HG02759 (cell line): ENCODE results near the gene MRPS22.
"Not testable (repeated sequence)": the region's sequence is repeated elsewhere in the genome, so short reads cannot be mapped to it uniquely, and the experiment has no call there.

ENCODE experiments used
- ATAC-seq: cut with Tn5 transposase; IDR thresholded peaks from one replicate; pipeline ENCODE4 v1.9.1; 2021; ENCODE audit warnings: mild to moderate bottlenecking, moderate library complexity; ENCODE audit not compliant: unreplicated experiment

MRPS22 gene

GRCh38 chr3:139389552-139390368 lies 45.9 kb downstream of the MRPS22 start, which contains the start of gene COPB2:
COPB2 (minus strand) TSS chr3:139389647; CDS start chr3:139389550, 97 bp downstream.
- ATAC-seq: peak; percentile 98

DNA sequence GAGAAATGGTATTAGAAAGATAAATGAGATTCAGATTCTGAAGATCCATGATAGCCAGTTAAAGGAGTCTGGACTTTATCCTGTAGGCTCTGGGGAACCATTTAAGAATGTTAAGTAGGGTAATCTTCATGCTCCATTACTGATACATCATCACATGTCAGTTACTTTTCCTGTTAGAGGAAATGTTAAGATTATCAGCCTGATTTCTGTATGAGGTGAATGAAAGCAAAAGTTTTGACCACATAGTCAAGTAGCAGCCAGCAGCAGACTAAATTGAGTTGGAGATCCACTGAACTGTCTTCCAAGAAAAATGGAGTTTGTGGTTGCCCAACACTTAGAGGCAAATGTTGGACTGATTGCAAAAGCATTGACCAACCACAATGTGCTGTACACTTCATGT lies 50.3 kb downstream of the MRPS22 start:
- ATAC-seq: no peak

DNA sequence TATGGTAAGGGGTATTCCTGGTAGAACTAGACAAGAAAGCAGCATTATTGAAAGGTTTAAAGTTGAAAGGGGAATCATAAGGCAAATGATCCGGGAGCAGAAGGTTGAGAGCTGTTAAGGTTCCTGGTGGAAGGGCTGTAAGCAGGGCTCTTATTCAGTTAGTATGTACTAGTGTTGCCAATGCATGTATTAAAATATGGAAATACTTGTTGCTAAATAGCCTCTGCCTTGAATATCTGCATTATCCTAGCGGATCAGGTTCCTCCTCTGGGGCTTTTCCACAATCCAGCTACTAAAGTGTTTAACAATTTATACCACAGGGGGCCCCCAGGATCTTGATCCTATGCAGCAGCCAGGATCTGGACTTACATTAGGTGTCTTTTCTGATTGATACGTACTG lies 52.9 kb downstream of the MRPS22 start:
- ATAC-seq: no peak

- ATAC-seq: not testable (repeated sequence)
These were observed 57.3 kb downstream of the MRPS22 start for GRCh38 chr3:139401155-139401554.
